Body of pancreas (tissue), 4 donors: ENCODE results near the gene HELQ. TPM values are rescaled to one million over a fixed set of nuclear protein-coding genes. Genes with fewer than 3 reads are reported as not detected.

Source experiments
- ATAC-seq: fragments of 150-250 bp; one replicate; pipeline ENCODE4 v1.9.1; 2016
- DNase-seq, 4 donors: peaks; one replicate each; pipeline ENCODE4 v3.0.0-alpha.2; 2019
- H3K27ac ChIP-seq, 4 donors: fragments of 200-600 bp; sonication (generic); 1 replicate in 3 of 4; 2 replicates in 1 of 4; pipeline versions ENCODE4 v1.5.1 to v1.6.1; 2016 to 2019; ENCODE audit warnings: mild to moderate bottlenecking in 1 of 4, mixed read lengths in 1 of 4, moderate library complexity in 1 of 4
- H3K27me3 ChIP-seq, 2 donors: fragments of 200-600 bp; sonication (generic); one replicate each; pipeline ENCODE4 v1.6.0; 2016; ENCODE audit warnings: mild to moderate bottlenecking in 1 of 2
- H3K36me3 ChIP-seq, 2 donors: fragments of 200-600 bp; sonication (generic); replicated peaks in 1 of 2; 2 replicates each; pipeline ENCODE4 v1.5.1; 2016; ENCODE audit warnings: low read depth in 2 of 2; ENCODE audit not compliant: insufficient read depth in 1 of 2
- H3K4me1 ChIP-seq: fragments of 200-600 bp; sonication (generic); one replicate; pipeline ENCODE4 v1.6.0; 2016
- H3K4me3 ChIP-seq, 2 donors: fragments of 200-600 bp; sonication (generic); 1 replicate in 1 of 2; 2 replicates in 1 of 2; pipeline ENCODE4 v1.5.1; 2016 to 2019
- H3K9me3 ChIP-seq, 3 donors: fragments of 200-600 bp; sonication (generic); 1 replicate in 2 of 3; 2 replicates in 1 of 3; pipeline ENCODE4 v1.5.1; 2016
- POLR2A ChIP-seq, 3 donors: fragments of 450-650 bp; IDR thresholded peaks; one replicate each; pipeline ENCODE4 v1.6.1; 2016; ENCODE audit warnings: antibody characterized with exemption in 3 of 3, mild to moderate bottlenecking in 2 of 3
- WGBS, 2 donors: methylation state at CpG; one replicate each; pipeline ENCODE4 v1.1.5; 2017; 5-methylcytosine and 5-hydroxymethylcytosine counted together
- intact Hi-C: fragments of 100-400 bp; cut with DNase I; formaldehyde crosslinking; loops from one replicate; pipeline ENCODE4 v1.15.1; 2023
- total RNA-seq, 2 donors: library from RNA; depleted of rRNA; stranded (reverse); fragments of >200 nt; gene quantifications; one replicate each; pipeline ENCODE4 v1.1.0, GENCODE V29; 2016
- TF ChIP-seq, protein P1 (sequence below), 7 experiments: fragments of 450-650 bp in 4 of 7; fragments of 200-600 bp in 3 of 7; sonication (generic) in 3 of 7; IDR thresholded peaks; one replicate each; pipeline ENCODE4 v1.5.1; 2016 to 2019; ENCODE audit warnings: antibody characterized with exemption in 7 of 7

Gene HELQ
- total RNA-seq, 2 donors from 2014 or later: 14.0 to 24.4 TPM

DNA sequence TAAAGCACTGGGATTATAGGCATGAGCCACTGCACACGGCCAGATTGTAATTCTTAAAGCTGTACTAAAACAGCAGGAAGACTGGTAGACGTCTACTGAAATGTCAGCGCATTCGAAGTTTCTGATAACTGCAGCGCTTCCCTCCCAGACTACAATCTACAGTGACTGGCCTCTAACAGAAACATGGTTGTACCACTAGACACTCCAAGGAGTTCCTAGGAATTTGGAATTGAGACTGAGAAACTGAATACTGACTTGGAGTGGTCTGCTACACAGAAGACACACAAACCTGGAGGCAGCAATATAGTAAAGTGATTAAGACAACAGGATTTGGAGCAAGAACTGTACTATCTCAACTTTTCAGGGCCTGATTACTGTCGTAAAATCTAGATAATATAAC lies 937 bp downstream of the HELQ start:
- H3K36me3 ChIP-seq: peaks cover 0 to 2% of the 10 kb centered on the region in 2 donors
- peak overlapping the region; percentile 90 to 97 (median 94) for H3K27ac ChIP-seq
- TF ChIP-seq POLR2A (IDR thresholded peaks at IDR 0.05): no peak
- TF ChIP-seq, protein P1, sequence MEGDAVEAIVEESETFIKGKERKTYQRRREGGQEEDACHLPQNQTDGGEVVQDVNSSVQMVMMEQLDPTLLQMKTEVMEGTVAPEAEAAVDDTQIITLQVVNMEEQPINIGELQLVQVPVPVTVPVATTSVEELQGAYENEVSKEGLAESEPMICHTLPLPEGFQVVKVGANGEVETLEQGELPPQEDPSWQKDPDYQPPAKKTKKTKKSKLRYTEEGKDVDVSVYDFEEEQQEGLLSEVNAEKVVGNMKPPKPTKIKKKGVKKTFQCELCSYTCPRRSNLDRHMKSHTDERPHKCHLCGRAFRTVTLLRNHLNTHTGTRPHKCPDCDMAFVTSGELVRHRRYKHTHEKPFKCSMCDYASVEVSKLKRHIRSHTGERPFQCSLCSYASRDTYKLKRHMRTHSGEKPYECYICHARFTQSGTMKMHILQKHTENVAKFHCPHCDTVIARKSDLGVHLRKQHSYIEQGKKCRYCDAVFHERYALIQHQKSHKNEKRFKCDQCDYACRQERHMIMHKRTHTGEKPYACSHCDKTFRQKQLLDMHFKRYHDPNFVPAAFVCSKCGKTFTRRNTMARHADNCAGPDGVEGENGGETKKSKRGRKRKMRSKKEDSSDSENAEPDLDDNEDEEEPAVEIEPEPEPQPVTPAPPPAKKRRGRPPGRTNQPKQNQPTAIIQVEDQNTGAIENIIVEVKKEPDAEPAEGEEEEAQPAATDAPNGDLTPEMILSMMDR (IDR thresholded peaks at IDR 0.05): no peak
- intact Hi-C loops: no loop called here
- no peaks in the 10 kb centered on the region for H3K27me3 ChIP-seq
- DNase-seq: no peak
- ATAC-seq: no peak
- peak overlapping the region in 1 of 2 donors; percentile 57 for H3K4me3 ChIP-seq
- peaks cover 30% of the 10 kb centered on the region for H3K4me1 ChIP-seq
- no peaks in the 10 kb centered on the region for H3K9me3 ChIP-seq
- 7 to 9% methylated on average over 6 of the region's 6 CpGs for WGBS, 2 donors

- TF ChIP-seq, protein P1 (IDR thresholded peaks at IDR 0.05): no peak
- no peak for TF ChIP-seq POLR2A (IDR thresholded peaks at IDR 0.05)
- Histone ChIP-seq H3K4me3 (no peak overlapping the region), H3K9me3 (no peaks in the 10 kb centered on the region), H3K4me1 (peaks cover 7% of the 10 kb centered on the region), H3K36me3 (peaks cover 0 to 3% of the 10 kb centered on the region in 2 donors), H3K27me3 (no peaks in the 10 kb centered on the region), H3K27ac (no peak overlapping the region)
- no peak for DNase-seq
- intact Hi-C loops: no loop called here
- 42 to 48% methylated on average over 2 of the region's 2 CpGs for WGBS, 2 donors
- no peak for ATAC-seq
Measured at GRCh38 chr4:83449009-83449408, 6.6 kb downstream of the HELQ start.

DNA sequence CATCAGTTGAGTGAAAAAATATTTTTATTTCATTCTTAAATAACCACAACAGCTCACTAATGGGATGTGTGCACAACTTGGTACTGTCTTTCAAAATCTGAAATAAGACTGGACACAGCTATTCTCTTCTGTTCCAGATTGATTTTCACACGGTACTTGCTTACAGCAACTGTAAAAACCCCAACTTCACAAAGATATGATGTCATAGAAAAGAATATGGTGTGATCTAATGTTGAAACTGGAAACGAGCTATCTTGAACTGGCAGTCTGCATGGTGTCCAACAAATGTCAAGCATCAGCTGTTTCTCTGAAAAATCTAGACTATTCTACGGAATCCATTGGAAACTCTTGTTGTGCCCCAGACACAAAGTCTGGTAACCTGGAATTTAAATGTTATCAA lies 14.7 kb downstream of the HELQ start:
- Histone ChIP-seq H3K27ac (no peak overlapping the region), H3K9me3 (no peaks in the 10 kb centered on the region), H3K27me3 (peaks cover 0 to 5% of the 10 kb centered on the region in 2 donors), H3K4me1 (no peaks in the 10 kb centered on the region), H3K4me3 (no peak overlapping the region), H3K36me3 (peaks cover 0 to 22% of the 10 kb centered on the region in 2 donors)
- WGBS, 2 donors: 71 to 75% methylated on average over 3 of the region's 3 CpGs
- no peak for TF ChIP-seq POLR2A (IDR thresholded peaks at IDR 0.05)
- TF ChIP-seq, protein P1 (IDR thresholded peaks at IDR 0.05): no peak
- DNase-seq (no peak), ATAC-seq (no peak)
- intact Hi-C loops: no loop called here

DNA sequence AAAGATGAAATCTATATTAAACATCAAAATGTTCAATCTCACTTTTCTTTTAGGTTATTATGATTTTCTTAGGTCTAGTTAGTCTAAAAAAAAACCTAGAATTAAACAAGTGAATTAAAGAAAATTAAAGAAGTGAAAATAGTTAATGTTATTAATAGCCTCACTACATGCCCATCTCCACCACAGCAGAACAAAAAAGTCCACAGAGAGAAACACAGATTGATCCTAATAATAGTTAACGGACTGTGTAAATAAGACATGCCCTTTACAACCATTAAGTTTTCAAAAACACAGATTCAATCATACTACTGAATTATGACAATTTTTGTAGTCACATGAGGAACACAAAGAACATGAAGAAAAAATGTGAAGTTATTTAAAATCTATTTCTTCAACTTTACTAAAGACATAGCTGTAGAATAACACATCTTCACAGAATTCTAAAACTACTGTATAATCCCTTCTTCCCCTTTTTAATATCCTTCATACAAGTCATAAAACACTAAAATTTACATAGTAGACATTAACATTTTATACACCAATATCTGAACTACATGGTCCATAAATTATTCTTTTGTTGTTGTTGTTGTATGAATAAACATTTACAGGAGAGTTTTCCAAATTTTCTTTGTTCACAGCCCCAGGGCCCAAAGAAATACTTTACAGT lies 15.3 kb downstream of the HELQ start:
- no peak for DNase-seq
- H3K4me1 ChIP-seq: no peaks in the 10 kb centered on the region
- peaks cover 0 to 20% of the 10 kb centered on the region in 2 donors for H3K36me3 ChIP-seq
- TF ChIP-seq, protein P1 (IDR thresholded peaks at IDR 0.05): no peak
- TF ChIP-seq POLR2A (IDR thresholded peaks at IDR 0.05): no peak
- ATAC-seq: no peak
- no peak overlapping the region for H3K27ac ChIP-seq
- WGBS, 2 donors: 83 to 84% methylated on average over 1 of the region's 1 CpG
- intact Hi-C loops: no loop called here
- no peaks in the 10 kb centered on the region for H3K9me3 ChIP-seq
- H3K27me3 ChIP-seq: peaks cover 0 to 5% of the 10 kb centered on the region in 2 donors
- H3K4me3 ChIP-seq: no peak overlapping the region

GRCh38 chr4:83438719-83439118 lies 16.9 kb downstream of the HELQ start:
- no peaks in the 10 kb centered on the region for H3K4me1 ChIP-seq
- TF ChIP-seq POLR2A (IDR thresholded peaks at IDR 0.05): no peak
- TF ChIP-seq, protein P1 (IDR thresholded peaks at IDR 0.05): no peak
- peaks cover 0 to 20% of the 10 kb centered on the region in 2 donors for H3K36me3 ChIP-seq
- H3K4me3 ChIP-seq: no peak overlapping the region
- H3K9me3 ChIP-seq: no peaks in the 10 kb centered on the region
- DNase-seq: no peak
- intact Hi-C loops: no loop called here
- ATAC-seq: no peak
- peaks cover 0 to 5% of the 10 kb centered on the region in 2 donors for H3K27me3 ChIP-seq
- no peak overlapping the region for H3K27ac ChIP-seq
